ENCODE data around the gene NT5E. TPM values are rescaled to one million over a fixed set of nuclear protein-coding genes. Genes with fewer than 3 reads are reported as not detected.

NT5E gene
- total RNA-seq, 1 experiment from 2014 or later: 0.52 TPM

DNA sequence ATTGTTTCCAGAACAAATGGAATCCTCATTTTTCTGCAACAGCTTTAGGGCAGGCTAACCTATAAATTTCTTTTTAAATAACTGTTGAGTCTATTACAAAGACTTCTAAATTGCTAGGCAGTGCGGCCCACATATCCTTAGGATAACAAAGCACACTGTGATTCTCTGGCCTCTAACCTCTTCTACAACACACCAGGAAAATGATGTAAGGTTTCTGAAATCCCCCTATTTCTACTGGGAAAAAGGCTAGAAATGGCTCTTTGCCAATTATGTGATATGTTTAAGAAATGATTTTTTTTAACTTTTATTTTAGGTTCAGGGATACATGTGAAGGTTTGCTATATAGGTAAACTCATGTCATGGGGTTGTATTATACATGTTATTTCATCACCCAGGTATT, 17.3 kb upstream of the NT5E start:
- Histone ChIP-seq H3K27me3 (ENCODE audit: insufficient read depth, low read length) (no peaks in the 10 kb centered on the region), H3K4me2 (ENCODE audit: insufficient read depth, insufficient read length, low read length) (no peak overlapping the region), H4K8ac (replicated peaks; ENCODE audit: insufficient read length, low read depth, low read length) (no peak overlapping the region), H2BK5ac (ENCODE audit: insufficient read length, low read length) (no peak overlapping the region), H4K91ac (ENCODE audit: insufficient read length, low read depth, low read length) (no peak overlapping the region), H2BK120ac (ENCODE audit: low read depth, low read length, poor library complexity, severe bottlenecking) (no peak overlapping the region), H3K9me3 (ENCODE audit: control insufficient read depth, low read depth, low read length) (no peaks in the 10 kb centered on the region), H3K9ac (ENCODE audit: extremely low read depth, insufficient read length, low read length) (no peak overlapping the region), H2BK12ac (ENCODE audit: insufficient read length, low read depth, low read length) (no peak overlapping the region), H3K14ac (ENCODE audit: insufficient read depth, low read length) (no peak overlapping the region), H3K56ac (ENCODE audit: insufficient read length, low read depth, low read length) (no peak overlapping the region), H3K23ac (ENCODE audit: insufficient read length, low read depth, low read length) (no peak overlapping the region), H3K4ac (ENCODE audit: low read depth, low read length) (no peak overlapping the region), H3K4me1 (ENCODE audit: insufficient read depth, low read length) (no peaks in the 10 kb centered on the region), H3K18ac (ENCODE audit: insufficient read length, low read depth, low read length) (no peak overlapping the region), H4K5ac (ENCODE audit: insufficient read length, low read depth, low read length) (no peak overlapping the region), H4K20me1 (ENCODE audit: control insufficient read depth, insufficient read depth, insufficient read length) (no peaks in the 10 kb centered on the region), H2BK20ac (ENCODE audit: low read depth, low read length, poor library complexity, severe bottlenecking) (no peak overlapping the region), H3K79me2 (ENCODE audit: insufficient read depth, low read length) (no peaks in the 10 kb centered on the region), H3K79me1 (ENCODE audit: insufficient read depth, low read depth, low read length, poor library complexity, severe bottlenecking) (no peaks in the 10 kb centered on the region), H3K23me2 (ENCODE audit: insufficient read length, low read depth, low read length, poor library complexity, severe bottlenecking) (no peaks in the 10 kb centered on the region), H2BK15ac (ENCODE audit: low read depth, low read length) (no peak overlapping the region), H2AK5ac (ENCODE audit: insufficient read length, low read length) (no peak overlapping the region), H3T11ph (ENCODE audit: low read length) (no peak overlapping the region), H3K27ac (ENCODE audit: insufficient read length, low read depth, low read length) (no peak overlapping the region), H2AFZ (ENCODE audit: low read length) (no peak overlapping the region)
- peaks cover 0 to 6% of the 10 kb centered on the region in 2 experiments; a peak in 2 of 4 replicates for H3K4me1 Mint-ChIP-seq
- H3K27ac Mint-ChIP-seq: no peak overlapping the region
- no peak for DNase-seq
- TF ChIP-seq, protein P1, sequence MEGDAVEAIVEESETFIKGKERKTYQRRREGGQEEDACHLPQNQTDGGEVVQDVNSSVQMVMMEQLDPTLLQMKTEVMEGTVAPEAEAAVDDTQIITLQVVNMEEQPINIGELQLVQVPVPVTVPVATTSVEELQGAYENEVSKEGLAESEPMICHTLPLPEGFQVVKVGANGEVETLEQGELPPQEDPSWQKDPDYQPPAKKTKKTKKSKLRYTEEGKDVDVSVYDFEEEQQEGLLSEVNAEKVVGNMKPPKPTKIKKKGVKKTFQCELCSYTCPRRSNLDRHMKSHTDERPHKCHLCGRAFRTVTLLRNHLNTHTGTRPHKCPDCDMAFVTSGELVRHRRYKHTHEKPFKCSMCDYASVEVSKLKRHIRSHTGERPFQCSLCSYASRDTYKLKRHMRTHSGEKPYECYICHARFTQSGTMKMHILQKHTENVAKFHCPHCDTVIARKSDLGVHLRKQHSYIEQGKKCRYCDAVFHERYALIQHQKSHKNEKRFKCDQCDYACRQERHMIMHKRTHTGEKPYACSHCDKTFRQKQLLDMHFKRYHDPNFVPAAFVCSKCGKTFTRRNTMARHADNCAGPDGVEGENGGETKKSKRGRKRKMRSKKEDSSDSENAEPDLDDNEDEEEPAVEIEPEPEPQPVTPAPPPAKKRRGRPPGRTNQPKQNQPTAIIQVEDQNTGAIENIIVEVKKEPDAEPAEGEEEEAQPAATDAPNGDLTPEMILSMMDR (conservative IDR thresholded peaks at IDR 0.05): no peak
- H3K9me3 Mint-ChIP-seq: peaks cover 0 to 4% of the 10 kb centered on the region in 2 experiments; a peak in 2 of 5 replicates
- H3K36me3 Mint-ChIP-seq (ENCODE audit: insufficient read depth in 1 of 3, low read depth in 3 of 3): no peaks in the 10 kb centered on the region
- H3K4me3 Mint-ChIP-seq: no peak overlapping the region
- no CpG with 5 or more reads among the region's 1 CpG for WGBS (ENCODE audit: extremely low coverage, insufficient read length, low lambda C conversion rate)
- no peaks in the 10 kb centered on the region for H3K27me3 Mint-ChIP-seq (ENCODE audit: low read depth)
